H9 (cell line): ENCODE measurements around the gene CHURC1. TPM values are rescaled to one million over a fixed set of nuclear protein-coding genes. Genes with fewer than 3 reads are reported as not detected.

Experiments
- DNase-seq: peaks from one replicate; pipeline ENCODE4 v3.0.0-alpha.2; 2017
- H2AFZ ChIP-seq: one replicate; pipeline ENCODE4 v1.6.1; 2013; ENCODE audit warnings: mild to moderate bottlenecking, low read length, control low read depth, moderate library complexity
- H2AK5ac ChIP-seq: 2 replicates; pipeline ENCODE4 v1.6.1; 2013; ENCODE audit warnings: low read length, control low read depth, mixed read lengths; ENCODE audit not compliant: insufficient read length
- H2BK120ac ChIP-seq: one replicate; pipeline ENCODE4 v1.6.1; 2013; ENCODE audit warnings: low read depth, mild to moderate bottlenecking, low read length, control low read depth, inconsistent platforms; ENCODE audit not compliant: poor library complexity, severe bottlenecking
- H2BK12ac ChIP-seq: 2 replicates; pipeline ENCODE4 v1.6.1; 2013; ENCODE audit warnings: low read length, control low read depth, mixed read lengths, low read depth; ENCODE audit not compliant: insufficient read length
- H2BK15ac ChIP-seq: 2 replicates; pipeline ENCODE4 v1.6.1; 2013; ENCODE audit warnings: low read depth, low read length, control low read depth
- H2BK20ac ChIP-seq: one replicate; pipeline ENCODE4 v1.6.1; 2013; ENCODE audit warnings: low read depth, mild to moderate bottlenecking, low read length, control low read depth, inconsistent platforms; ENCODE audit not compliant: poor library complexity, severe bottlenecking
- H2BK5ac ChIP-seq: 2 replicates; pipeline ENCODE4 v1.6.1; 2013; ENCODE audit warnings: low read length, control low read depth, mixed read lengths; ENCODE audit not compliant: insufficient read length
- H3K14ac ChIP-seq: 2 replicates; pipeline ENCODE4 v1.6.1; 2013; ENCODE audit warnings: low read length, control low read depth; ENCODE audit not compliant: insufficient read depth
- H3K18ac ChIP-seq: 2 replicates; pipeline ENCODE4 v1.6.1; 2013; ENCODE audit warnings: low read depth, mild to moderate bottlenecking, mixed read lengths, low read length, control low read depth; ENCODE audit not compliant: insufficient read length
- H3K23ac ChIP-seq: 2 replicates; pipeline ENCODE4 v1.6.1; 2013; ENCODE audit warnings: low read length, control low read depth, mixed read lengths, low read depth; ENCODE audit not compliant: insufficient read length
- H3K23me2 ChIP-seq: 2 replicates; pipeline ENCODE4 v1.6.1; 2013; ENCODE audit warnings: low read depth, mild to moderate bottlenecking, mixed read lengths, low read length, control low read depth; ENCODE audit not compliant: insufficient read length, poor library complexity, severe bottlenecking
- H3K27ac ChIP-seq: 2 replicates; pipeline ENCODE4 v1.5.1; 2013; ENCODE audit warnings: low read length, control low read depth, mixed read lengths, low read depth; ENCODE audit not compliant: insufficient read length
- H3K27me3 ChIP-seq: 2 replicates; pipeline ENCODE4 v1.6.1; 2013; ENCODE audit warnings: low read length, control low read depth, inconsistent platforms; ENCODE audit not compliant: insufficient read depth
- H3K4ac ChIP-seq: 2 replicates; pipeline ENCODE4 v1.6.1; 2013; ENCODE audit warnings: low read depth, mild to moderate bottlenecking, control low read depth, inconsistent platforms, low read length, moderate library complexity
- H3K4me1 ChIP-seq: 2 replicates; pipeline ENCODE4 v1.6.1; 2013; ENCODE audit warnings: low read length, control low read depth, inconsistent platforms; ENCODE audit not compliant: insufficient read depth
- H3K4me2 ChIP-seq: 2 replicates; pipeline ENCODE4 v1.6.1; 2013; ENCODE audit warnings: low read length, control low read depth, mixed read lengths; ENCODE audit not compliant: insufficient read length, insufficient read depth
- H3K56ac ChIP-seq: 2 replicates; pipeline ENCODE4 v1.6.1; 2013; ENCODE audit warnings: low read depth, mild to moderate bottlenecking, mixed read lengths, low read length, control low read depth; ENCODE audit not compliant: insufficient read length
- H3K79me1 ChIP-seq: 2 replicates; pipeline ENCODE4 v1.6.1; 2013; ENCODE audit warnings: low read depth, mild to moderate bottlenecking, moderate library complexity, low read length, control low read depth, inconsistent platforms; ENCODE audit not compliant: insufficient read depth, poor library complexity, severe bottlenecking
- H3K79me2 ChIP-seq: 2 replicates; pipeline ENCODE4 v1.6.1; 2013; ENCODE audit warnings: low read length, control low read depth, inconsistent platforms; ENCODE audit not compliant: insufficient read depth
- H3K9ac ChIP-seq: 2 replicates; pipeline ENCODE4 v1.6.1; 2013; ENCODE audit warnings: low read length, control low read depth, mixed read lengths; ENCODE audit not compliant: insufficient read length; ENCODE audit errors: extremely low read depth
- H3K9me3 ChIP-seq: one replicate; pipeline ENCODE4 v1.6.1; 2013; ENCODE audit warnings: low read depth, low read length, inconsistent platforms; ENCODE audit not compliant: control insufficient read depth
- H3T11ph ChIP-seq: one replicate; pipeline ENCODE4 v1.6.1; 2013; ENCODE audit warnings: mild to moderate bottlenecking, low read length, control low read depth, inconsistent platforms
- H4K20me1 ChIP-seq: one replicate; pipeline ENCODE4 v1.6.1; 2013; ENCODE audit not compliant: control insufficient read depth, insufficient read length, insufficient read depth
- H4K5ac ChIP-seq: 2 replicates; pipeline ENCODE4 v1.6.1; 2013; ENCODE audit warnings: low read depth, mild to moderate bottlenecking, mixed read lengths, low read length, control low read depth; ENCODE audit not compliant: insufficient read length
- H4K8ac ChIP-seq: replicated peaks from 2 replicates; pipeline ENCODE4 v1.6.1; 2013; ENCODE audit warnings: low read length, control low read depth, mixed read lengths, low read depth; ENCODE audit not compliant: insufficient read length
- H4K91ac ChIP-seq: 2 replicates; pipeline ENCODE4 v1.6.1; 2013; ENCODE audit warnings: low read depth, mild to moderate bottlenecking, moderate library complexity, mixed read lengths, low read length, control low read depth; ENCODE audit not compliant: insufficient read length
- H3K27ac Mint-ChIP-seq, 3 experiments: 2 replicates in 2 of 3; 3 replicates in 1 of 3; pipeline ENCODE4 v1.8.0; 2020 to 2021; ENCODE audit warnings: mixed read lengths in 3 of 3, mild to moderate bottlenecking in 1 of 3, moderate library complexity in 1 of 3
- H3K27me3 Mint-ChIP-seq: 2 replicates; pipeline ENCODE4 v1.8.0; 2021; ENCODE audit warnings: low read depth, mild to moderate bottlenecking, moderate library complexity, mixed read lengths
- H3K36me3 Mint-ChIP-seq, 3 experiments: 2 replicates in 2 of 3; 3 replicates in 1 of 3; pipeline ENCODE4 v1.8.0; 2020 to 2021; ENCODE audit warnings: low read depth in 3 of 3, mixed read lengths in 3 of 3; ENCODE audit not compliant: insufficient read depth in 1 of 3
- H3K4me1 Mint-ChIP-seq, 2 experiments: 2 replicates each; pipeline ENCODE4 v1.8.0; 2020; ENCODE audit warnings: mixed read lengths in 2 of 2
- H3K4me3 Mint-ChIP-seq, 2 experiments: 2 replicates in 1 of 2; 3 replicates in 1 of 2; pipeline ENCODE4 v1.8.0; 2020 to 2021; ENCODE audit warnings: mild to moderate bottlenecking in 2 of 2, mixed read lengths in 2 of 2, moderate library complexity in 1 of 2
- H3K9me3 Mint-ChIP-seq, 2 experiments: 2 replicates in 1 of 2; 3 replicates in 1 of 2; pipeline ENCODE4 v1.8.0; 2020; ENCODE audit warnings: mild to moderate bottlenecking in 2 of 2, mixed read lengths in 2 of 2, moderate library complexity in 1 of 2
- whole genome bisulfite sequencing: extraction: QIAGEN DNeasy Blood & Tissue Kit; methylation state at CpG from one replicate; pipeline ENCODE4 v1.1.7; 2013; ENCODE audit warnings: missing lambda C conversion rate, low lambda C conversion rate, mixed read lengths; ENCODE audit not compliant: insufficient read length; ENCODE audit errors: extremely low coverage; 5-methylcytosine and 5-hydroxymethylcytosine counted together
- total RNA-seq: library from RNA; stranded (reverse); gene quantifications from 2 replicates; pipeline ENCODE4 v1.2.1, GENCODE V29; 2021
- TF ChIP-seq, protein P1 (sequence below): fragments of 200-600 bp; sonication (generic); conservative IDR thresholded peaks from 3 replicates; pipeline ENCODE4 v1.8.0; 2021; ENCODE audit warnings: antibody characterized with exemption, mild to moderate bottlenecking

Gene CHURC1
- total RNA-seq, 1 experiment from 2014 or later = 58.7 TPM

GRCh38 chr14:64940336-64940910, 26.2 kb downstream of the CHURC1 start:
- no peaks in the 10 kb centered on the region for H3K79me2 ChIP-seq
- H3K4me1 ChIP-seq = peaks cover 2% of the 10 kb centered on the region; the same call in 1 of the 2 replicates
- H3K4me2 ChIP-seq = no peak overlapping the region
- H2AFZ ChIP-seq = no peak overlapping the region
- H3K4ac ChIP-seq = no peak overlapping the region
- H3K4me1 Mint-ChIP-seq = peaks cover 24 to 27% of the 10 kb centered on the region in 2 experiments
- no peak overlapping the region for H3K27ac ChIP-seq
- H2BK15ac ChIP-seq = no peak overlapping the region
- no peaks in the 10 kb centered on the region for H3K27me3 Mint-ChIP-seq
- H3K23ac ChIP-seq = no peak overlapping the region
- H2AK5ac ChIP-seq = no peak overlapping the region
- no peak overlapping the region for H4K5ac ChIP-seq
- peaks cover 3 to 11% (median 4%) of the 10 kb centered on the region in 3 experiments; a peak in 6 of 7 replicates for H3K36me3 Mint-ChIP-seq
- H4K8ac ChIP-seq = no peak overlapping the region
- no peak overlapping the region for H2BK12ac ChIP-seq
- H3K27me3 ChIP-seq = no peaks in the 10 kb centered on the region
- no peak overlapping the region for H2BK20ac ChIP-seq
- no peak for DNase-seq
- H2BK5ac ChIP-seq = no peak overlapping the region
- no peak overlapping the region for H4K91ac ChIP-seq
- H3K9me3 ChIP-seq = no peaks in the 10 kb centered on the region
- no peaks in the 10 kb centered on the region for H3K23me2 ChIP-seq
- H3K27ac Mint-ChIP-seq = peak overlapping the region in 1 of 3 experiments; percentile 1; a peak in 1 of 7 replicates
- no peak overlapping the region for H3K4me3 Mint-ChIP-seq
- H3K9me3 Mint-ChIP-seq = no peaks in the 10 kb centered on the region
- no peak overlapping the region for H3K56ac ChIP-seq
- no peak overlapping the region for H3K14ac ChIP-seq
- H3K9ac ChIP-seq = no peak overlapping the region
- no peak overlapping the region for H3K18ac ChIP-seq
- TF ChIP-seq, protein P1, sequence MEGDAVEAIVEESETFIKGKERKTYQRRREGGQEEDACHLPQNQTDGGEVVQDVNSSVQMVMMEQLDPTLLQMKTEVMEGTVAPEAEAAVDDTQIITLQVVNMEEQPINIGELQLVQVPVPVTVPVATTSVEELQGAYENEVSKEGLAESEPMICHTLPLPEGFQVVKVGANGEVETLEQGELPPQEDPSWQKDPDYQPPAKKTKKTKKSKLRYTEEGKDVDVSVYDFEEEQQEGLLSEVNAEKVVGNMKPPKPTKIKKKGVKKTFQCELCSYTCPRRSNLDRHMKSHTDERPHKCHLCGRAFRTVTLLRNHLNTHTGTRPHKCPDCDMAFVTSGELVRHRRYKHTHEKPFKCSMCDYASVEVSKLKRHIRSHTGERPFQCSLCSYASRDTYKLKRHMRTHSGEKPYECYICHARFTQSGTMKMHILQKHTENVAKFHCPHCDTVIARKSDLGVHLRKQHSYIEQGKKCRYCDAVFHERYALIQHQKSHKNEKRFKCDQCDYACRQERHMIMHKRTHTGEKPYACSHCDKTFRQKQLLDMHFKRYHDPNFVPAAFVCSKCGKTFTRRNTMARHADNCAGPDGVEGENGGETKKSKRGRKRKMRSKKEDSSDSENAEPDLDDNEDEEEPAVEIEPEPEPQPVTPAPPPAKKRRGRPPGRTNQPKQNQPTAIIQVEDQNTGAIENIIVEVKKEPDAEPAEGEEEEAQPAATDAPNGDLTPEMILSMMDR = no peak
- H4K20me1 ChIP-seq = no peaks in the 10 kb centered on the region
- H3T11ph ChIP-seq = no peak overlapping the region
- no peaks in the 10 kb centered on the region for H3K79me1 ChIP-seq
- WGBS = no CpG with 5 or more reads among the region's 3 CpGs
- H2BK120ac ChIP-seq = no peak overlapping the region
